PFSK-1 (cell line): ENCODE measurements around the gene BCAS3.

ENCODE experiments used
- FOXP2 ChIP-seq: optimal IDR thresholded peaks from 2 replicates; pipeline ENCODE3; 2011; ENCODE audit warnings: borderline replicate concordance, control low read depth, inconsistent platforms; ENCODE audit not compliant: insufficient read depth; ENCODE audit errors: extremely low read length, extremely low read depth
- POLR2AphosphoS5 ChIP-seq: IDR thresholded peaks from 2 replicates; pipeline ENCODE4 v1.6.1; 2012; ENCODE audit warnings: low read depth, mild to moderate bottlenecking, control low read depth, low read length, moderate library complexity
- REST ChIP-seq, 2 experiments: IDR thresholded peaks; 2 replicates each; pipeline versions ENCODE4 v1.6.1 to v1.8.0; 2011 to 2012; ENCODE audit warnings: low read depth in 2 of 2, low read length in 2 of 2, control low read depth in 1 of 2, inconsistent platforms in 1 of 2, mild to moderate bottlenecking in 1 of 2, moderate library complexity in 1 of 2; ENCODE audit not compliant: insufficient read depth in 1 of 2
- SIN3A ChIP-seq: IDR thresholded peaks from 2 replicates; pipeline ENCODE4 v1.6.1; 2012; ENCODE audit warnings: mild to moderate bottlenecking, low read length, moderate library complexity, borderline replicate concordance; ENCODE audit not compliant: insufficient read depth
- TAF1 ChIP-seq: IDR thresholded peaks from 2 replicates; pipeline ENCODE4 v1.6.1; 2012; ENCODE audit warnings: low read length, control low read depth, borderline replicate concordance; ENCODE audit not compliant: insufficient read depth

BCAS3 gene

GRCh38 chr17:61420745-61421398, 743.2 kb downstream of the BCAS3 start:
- TF ChIP-seq SIN3A (no peak), POLR2AphosphoS5 (no peak), TAF1 (no peak), REST (IDR thresholded peaks at IDR 0.05; ENCODE audit: insufficient read depth in 1 of 2, low read depth in 2 of 2, low read length in 2 of 2) (no peak), FOXP2 (no peak)

- TF ChIP-seq POLR2AphosphoS5 (no peak), SIN3A (no peak), TAF1 (no peak), REST (IDR thresholded peaks at IDR 0.05; ENCODE audit: insufficient read depth in 1 of 2, low read depth in 2 of 2, low read length in 2 of 2) (no peak), FOXP2 (no peak)
Measured at GRCh38 chr17:61421460-61421859, 743.8 kb downstream of the BCAS3 start.

- no peak for TF ChIP-seq POLR2AphosphoS5
- TF ChIP-seq REST (IDR thresholded peaks at IDR 0.05; ENCODE audit: insufficient read depth in 1 of 2, low read depth in 2 of 2, low read length in 2 of 2), result no peak
- no peak for TF ChIP-seq SIN3A
- no peak for TF ChIP-seq TAF1
- TF ChIP-seq FOXP2, result no peak
Measured at GRCh38 chr17:61422116-61422799, 744.6 kb downstream of the BCAS3 start.

- no peak for TF ChIP-seq POLR2AphosphoS5
- no peak for TF ChIP-seq FOXP2
- TF ChIP-seq SIN3A, result no peak
- TF ChIP-seq TAF1, result no peak
- TF ChIP-seq REST (IDR thresholded peaks at IDR 0.05; ENCODE audit: insufficient read depth in 1 of 2, low read depth in 2 of 2, low read length in 2 of 2), result no peak
Measured at GRCh38 chr17:61422869-61423268, 745.2 kb downstream of the BCAS3 start.
